ENCODE results near the gene SPAM1. TPM values are rescaled to one million over a fixed set of nuclear protein-coding genes. Genes with fewer than 3 reads are reported as not detected.

The SPAM1 gene
- total and polyA plus RNA-seq, 2 experiments from 2014 or later, result not detected

GRCh38 chr7:123977081-123977480 is 52.0 kb downstream of the SPAM1 start:
- no peak for DNase-seq (ENCODE audit: low spot score)
- Histone ChIP-seq H3K79me2 (replicated peaks; ENCODE audit: insufficient read depth) (no peaks in the 10 kb centered on the region), H3K36me3 (ENCODE audit: insufficient read depth) (0 out of 2 replicates have a peak, but pooled peaks cover 5% of the 10 kb centered on the region), H3K27me3 (ENCODE audit: insufficient read depth) (no peaks in the 10 kb centered on the region), H3K4me1 (ENCODE audit: insufficient read depth) (no peaks in the 10 kb centered on the region), H3K4me2 (no peak overlapping the region), H3K9me2 (ENCODE audit: insufficient read depth) (peaks cover 21% of the 10 kb centered on the region; the same call in 1 of the 2 replicates), H3F3A (replicated peaks; ENCODE audit: low read depth) (no peaks in the 10 kb centered on the region), H3K4me3 (no peak overlapping the region), H3K27ac (ENCODE audit: low read depth) (no peak overlapping the region), H4K20me1 (replicated peaks; ENCODE audit: insufficient read depth) (no peaks in the 10 kb centered on the region), H2AFZ (no peak overlapping the region)
- Mint-ChIP-seq H3K9me3 (peaks cover 7% of the 10 kb centered on the region; the same call in 2 of the 3 replicates), H3K36me3 (ENCODE audit: low read depth) (peaks cover 1% of the 10 kb centered on the region; the same call in 1 of the 3 replicates), H3K4me1 (peaks cover 11% of the 10 kb centered on the region), H3K4me3 (no peak overlapping the region), H3K27ac (no peak overlapping the region), H3K27me3 (ENCODE audit: insufficient read depth, low read depth, poor library complexity) (no peaks in the 10 kb centered on the region)
- no peak for ATAC-seq
- TF ChIP-seq NANOG (IDR thresholded peaks at IDR 0.05; ENCODE audit: borderline replicate concordance) (no peak), EZH2phosphoT487 (IDR thresholded peaks at IDR 0.05; ENCODE audit: unreplicated experiment) (no peak), EZH2 (IDR thresholded peaks at IDR 0.05; ENCODE audit: low read depth, unreplicated experiment) (no peak), ZNF114 (CRISPR knock-in tag; IDR thresholded peaks at IDR 0.05) (no peak)
- TF ChIP-seq, protein P1, sequence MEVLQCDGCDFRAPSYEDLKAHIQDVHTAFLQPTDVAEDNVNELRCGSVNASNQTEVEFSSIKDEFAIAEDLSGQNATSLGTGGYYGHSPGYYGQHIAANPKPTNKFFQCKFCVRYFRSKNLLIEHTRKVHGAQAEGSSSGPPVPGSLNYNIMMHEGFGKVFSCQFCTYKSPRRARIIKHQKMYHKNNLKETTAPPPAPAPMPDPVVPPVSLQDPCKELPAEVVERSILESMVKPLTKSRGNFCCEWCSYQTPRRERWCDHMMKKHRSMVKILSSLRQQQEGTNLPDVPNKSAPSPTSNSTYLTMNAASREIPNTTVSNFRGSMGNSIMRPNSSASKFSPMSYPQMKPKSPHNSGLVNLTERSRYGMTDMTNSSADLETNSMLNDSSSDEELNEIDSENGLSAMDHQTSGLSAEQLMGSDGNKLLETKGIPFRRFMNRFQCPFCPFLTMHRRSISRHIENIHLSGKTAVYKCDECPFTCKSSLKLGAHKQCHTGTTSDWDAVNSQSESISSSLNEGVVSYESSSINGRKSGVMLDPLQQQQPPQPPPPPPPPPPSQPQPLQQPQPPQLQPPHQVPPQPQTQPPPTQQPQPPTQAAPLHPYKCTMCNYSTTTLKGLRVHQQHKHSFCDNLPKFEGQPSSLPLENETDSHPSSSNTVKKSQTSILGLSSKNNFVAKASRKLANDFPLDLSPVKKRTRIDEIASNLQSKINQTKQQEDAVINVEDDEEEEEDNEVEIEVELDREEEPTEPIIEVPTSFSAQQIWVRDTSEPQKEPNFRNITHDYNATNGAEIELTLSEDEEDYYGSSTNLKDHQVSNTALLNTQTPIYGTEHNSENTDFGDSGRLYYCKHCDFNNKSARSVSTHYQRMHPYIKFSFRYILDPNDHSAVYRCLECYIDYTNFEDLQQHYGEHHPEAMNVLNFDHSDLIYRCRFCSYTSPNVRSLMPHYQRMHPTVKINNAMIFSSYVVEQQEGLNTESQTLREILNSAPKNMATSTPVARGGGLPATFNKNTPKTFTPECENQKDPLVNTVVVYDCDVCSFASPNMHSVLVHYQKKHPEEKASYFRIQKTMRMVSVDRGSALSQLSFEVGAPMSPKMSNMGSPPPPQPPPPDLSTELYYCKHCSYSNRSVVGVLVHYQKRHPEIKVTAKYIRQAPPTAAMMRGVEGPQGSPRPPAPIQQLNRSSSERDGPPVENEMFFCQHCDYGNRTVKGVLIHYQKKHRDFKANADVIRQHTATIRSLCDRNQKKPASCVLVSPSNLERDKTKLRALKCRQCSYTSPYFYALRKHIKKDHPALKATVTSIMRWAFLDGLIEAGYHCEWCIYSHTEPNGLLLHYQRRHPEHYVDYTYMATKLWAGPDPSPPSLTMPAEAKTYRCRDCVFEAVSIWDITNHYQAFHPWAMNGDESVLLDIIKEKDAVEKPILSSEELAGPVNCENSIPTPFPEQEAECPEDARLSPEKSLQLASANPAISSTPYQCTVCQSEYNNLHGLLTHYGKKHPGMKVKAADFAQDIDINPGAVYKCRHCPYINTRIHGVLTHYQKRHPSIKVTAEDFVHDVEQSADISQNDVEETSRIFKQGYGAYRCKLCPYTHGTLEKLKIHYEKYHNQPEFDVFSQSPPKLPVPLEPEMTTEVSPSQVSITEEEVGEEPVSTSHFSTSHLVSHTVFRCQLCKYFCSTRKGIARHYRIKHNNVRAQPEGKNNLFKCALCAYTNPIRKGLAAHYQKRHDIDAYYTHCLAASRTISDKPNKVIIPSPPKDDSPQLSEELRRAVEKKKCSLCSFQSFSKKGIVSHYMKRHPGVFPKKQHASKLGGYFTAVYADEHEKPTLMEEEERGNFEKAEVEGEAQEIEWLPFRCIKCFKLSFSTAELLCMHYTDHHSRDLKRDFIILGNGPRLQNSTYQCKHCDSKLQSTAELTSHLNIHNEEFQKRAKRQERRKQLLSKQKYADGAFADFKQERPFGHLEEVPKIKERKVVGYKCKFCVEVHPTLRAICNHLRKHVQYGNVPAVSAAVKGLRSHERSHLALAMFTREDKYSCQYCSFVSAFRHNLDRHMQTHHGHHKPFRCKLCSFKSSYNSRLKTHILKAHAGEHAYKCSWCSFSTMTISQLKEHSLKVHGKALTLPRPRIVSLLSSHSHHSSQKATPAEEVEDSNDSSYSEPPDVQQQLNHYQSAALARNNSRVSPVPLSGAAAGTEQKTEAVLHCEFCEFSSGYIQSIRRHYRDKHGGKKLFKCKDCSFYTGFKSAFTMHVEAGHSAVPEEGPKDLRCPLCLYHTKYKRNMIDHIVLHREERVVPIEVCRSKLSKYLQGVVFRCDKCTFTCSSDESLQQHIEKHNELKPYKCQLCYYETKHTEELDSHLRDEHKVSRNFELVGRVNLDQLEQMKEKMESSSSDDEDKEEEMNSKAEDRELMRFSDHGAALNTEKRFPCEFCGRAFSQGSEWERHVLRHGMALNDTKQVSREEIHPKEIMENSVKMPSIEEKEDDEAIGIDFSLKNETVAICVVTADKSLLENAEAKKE (CRISPR knock-in tag; IDR thresholded peaks at IDR 0.05), result no peak

DNA sequence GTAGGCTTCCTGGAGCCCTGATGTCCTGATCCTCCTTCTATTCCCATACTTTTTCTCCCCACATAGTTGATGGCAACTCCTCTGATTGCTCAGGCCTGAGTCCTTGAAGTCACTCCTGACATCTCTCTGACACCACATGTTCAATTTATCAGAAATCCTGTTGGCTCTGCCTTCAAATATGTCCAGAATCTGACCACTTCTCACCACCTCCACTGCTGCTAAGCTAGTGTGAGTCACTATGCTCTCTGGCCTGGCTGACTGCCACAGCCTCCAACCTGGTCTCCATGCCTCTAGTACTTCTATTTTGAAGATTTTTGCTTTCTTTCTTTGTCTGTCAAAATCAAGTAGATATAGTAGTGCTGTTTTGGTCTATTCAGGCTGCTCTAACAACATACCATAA is 54.8 kb downstream of the SPAM1 start:
- Histone ChIP-seq H3K27ac (ENCODE audit: low read depth) (no peak overlapping the region), H2AFZ (no peak overlapping the region), H3K4me2 (no peak overlapping the region), H3F3A (replicated peaks; ENCODE audit: low read depth) (no peaks in the 10 kb centered on the region), H3K4me1 (ENCODE audit: insufficient read depth) (no peaks in the 10 kb centered on the region), H3K4me3 (no peak overlapping the region), H3K79me2 (replicated peaks; ENCODE audit: insufficient read depth) (no peaks in the 10 kb centered on the region), H3K9me2 (ENCODE audit: insufficient read depth) (peaks cover 21% of the 10 kb centered on the region; the same call in 1 of the 2 replicates), H3K36me3 (ENCODE audit: insufficient read depth) (0 out of 2 replicates have a peak, but pooled peaks cover 5% of the 10 kb centered on the region), H3K27me3 (ENCODE audit: insufficient read depth) (no peaks in the 10 kb centered on the region), H4K20me1 (replicated peaks; ENCODE audit: insufficient read depth) (no peaks in the 10 kb centered on the region)
- DNase-seq (ENCODE audit: low spot score) (no peak), ATAC-seq (no peak)
- Mint-ChIP-seq H3K4me1 (peaks cover 4% of the 10 kb centered on the region), H3K9me3 (peaks cover 13% of the 10 kb centered on the region), H3K4me3 (no peak overlapping the region), H3K36me3 (ENCODE audit: low read depth) (peaks cover 2% of the 10 kb centered on the region; the same call in 1 of the 3 replicates), H3K27me3 (ENCODE audit: insufficient read depth, low read depth, poor library complexity) (no peaks in the 10 kb centered on the region), H3K27ac (no peak overlapping the region)
- no peak for TF ChIP-seq JUNB (IDR thresholded peaks at IDR 0.05; ENCODE audit: unreplicated experiment)
- no peak for TF ChIP-seq ZNF331 (CRISPR knock-in tag; IDR thresholded peaks at IDR 0.05; ENCODE audit: low read depth)
- no peak for TF ChIP-seq STAT1 (IDR thresholded peaks at IDR 0.05; ENCODE audit: unreplicated experiment)
- no peak for TF ChIP-seq ETS1 (IDR thresholded peaks at IDR 0.05)
- no peak for TF ChIP-seq CTCF (conservative IDR thresholded peaks at IDR 0.05; ENCODE audit: low read depth in 2 of 2)
- TF ChIP-seq EZH2 (IDR thresholded peaks at IDR 0.05; ENCODE audit: low read depth, unreplicated experiment), result no peak
